K562 (cell line): Measurements from ENCODE around the gene HK1. TPM values are rescaled to one million over a fixed set of nuclear protein-coding genes. Genes with fewer than 3 reads are reported as not detected.

ENCODE experiments used
- CHD7 ChIP-seq: fragments of 200-600 bp; sonication (generic); IDR thresholded peaks from one replicate; pipeline ENCODE4 v1.6.1; 2012; ENCODE audit warnings: mild to moderate bottlenecking, low read depth, low read length, inconsistent platforms
- IRF9 ChIP-seq: fragments of 450-650 bp; IDR thresholded peaks from 2 replicates; pipeline ENCODE4 v1.6.1; 2016; ENCODE audit warnings: missing biosample characterization, missing genetic modification characterization
- KLF10 ChIP-seq: fragments of 250-450 bp; sonication (Bioruptor Pico); IDR thresholded peaks from 2 replicates; pipeline ENCODE4 v1.6.1; 2021; ENCODE audit warnings: matching md5 sums
- POLR2G ChIP-seq: fragments of 200-400 bp; formaldehyde crosslinking; IDR thresholded peaks from 2 replicates; pipeline ENCODE4 v1.6.1; 2017; ENCODE audit warnings: low read depth, mild to moderate bottlenecking, antibody characterized with exemption, low read length, moderate library complexity
- SAFB ChIP-seq: fragments of 200-400 bp; formaldehyde crosslinking; IDR thresholded peaks from 2 replicates; pipeline ENCODE4 v1.6.1; 2017; ENCODE audit warnings: low read depth, low read length, borderline replicate concordance
- TRIM28 ChIP-seq: fragments of 450-650 bp; IDR thresholded peaks from 2 replicates; pipeline ENCODE4 v1.6.1; 2017
- ZEB2 ChIP-seq: fragments of 450-650 bp; IDR thresholded peaks from 2 replicates; pipeline ENCODE4 v1.6.1; 2016
- ZNF146 ChIP-seq: IDR thresholded peaks from one replicate; pipeline ENCODE4 v1.6.1; 2018; ENCODE audit warnings: missing compliant biosample characterization; ENCODE audit not compliant: unreplicated experiment
- polyA plus RNA-seq, 8 experiments: library from polyadenylated mRNA; depleted of rRNA in 4 of 8; stranded (reverse) in 5 of 8; unstranded in 3 of 8; fragments of >200 nt; fragmentation: Nextera tagmentation in 2 of 8; fragmentation: Illumina TruSeq in 1 of 8; extraction: Ambion mirVana in 2 of 8; extraction: Trizol in 1 of 8; gene quantifications; 2 replicates each; pipeline versions ENCODE4 v1.2.1 to v1.2.3, GENCODE V29; 2011 to 2014; ENCODE audit warnings: inconsistent platforms in 1 of 8, missing spikeins in 1 of 8
- total RNA-seq, 7 experiments: library from RNA; depleted of rRNA in 6 of 7; stranded (reverse); fragments of >200 nt in 6 of 7; fragmentation: Illumina TruSeq in 2 of 7; extraction: Trizol in 2 of 7; gene quantifications; 2 replicates each; pipeline versions ENCODE4 v1.2.1 to v1.2.3, GENCODE V29; 2011 to 2021; ENCODE audit warnings: low replicate concordance in 1 of 7
- TF ChIP-seq, protein P1 (sequence below): IDR thresholded peaks from 2 replicates; pipeline ENCODE4 v1.6.1; 2011; ENCODE audit warnings: borderline replicate concordance, low read depth, mild to moderate bottlenecking, moderate library complexity, low read length; ENCODE audit not compliant: insufficient read depth, poor library complexity, severe bottlenecking
- TF ChIP-seq, protein P2 (sequence below): sonication (generic); formaldehyde crosslinking; IDR thresholded peaks from 2 replicates; pipeline ENCODE4 v1.8.0; 2022; ENCODE audit warnings: mild to moderate bottlenecking, missing genetic modification reagents

The HK1 gene
- total and polyA plus RNA-seq, 9 of the 15 experiments (the other 6 are each of a cell fraction or from before 2014, with no cell fraction given), result 29.2 to 444 (median 193) TPM

DNA sequence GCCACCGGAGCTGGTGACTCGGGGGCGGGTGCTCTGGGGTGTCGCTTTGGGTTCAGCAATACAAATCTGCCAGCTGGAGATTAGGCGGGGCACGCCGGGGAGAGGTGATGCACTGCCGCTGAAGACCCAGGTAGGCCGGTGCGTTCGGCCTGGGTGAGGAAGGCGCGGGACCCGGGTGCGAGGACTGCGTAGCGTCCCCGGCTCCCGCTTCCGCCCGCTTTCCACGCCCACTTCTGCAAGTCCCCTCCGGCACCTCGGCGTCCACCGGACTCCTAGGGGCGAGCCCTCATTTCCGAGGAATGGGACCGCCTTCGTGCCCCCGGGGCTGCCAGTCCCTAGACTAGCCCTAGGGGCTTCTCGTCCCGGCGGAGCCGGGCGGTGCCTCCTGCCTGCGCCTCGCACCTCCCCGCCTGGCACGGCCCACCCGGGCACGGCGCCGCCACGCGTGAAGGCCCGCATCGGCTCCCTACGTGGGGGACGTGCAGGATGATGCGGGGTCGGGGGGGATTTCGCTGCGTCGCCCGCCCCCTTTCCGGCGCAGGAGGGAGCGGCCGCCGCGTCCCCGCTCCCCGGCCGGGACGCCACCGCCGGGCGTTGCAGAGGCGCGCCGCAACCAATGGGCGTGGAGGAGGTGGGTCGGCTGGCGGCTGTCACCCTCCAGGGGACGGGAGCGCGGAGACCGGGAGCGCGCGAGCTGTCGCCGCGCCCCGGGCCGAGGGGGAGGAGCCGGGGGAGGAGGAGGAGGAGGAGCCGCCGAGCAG lies 40.0 kb downstream of the HK1 start (continued):
- TF ChIP-seq CHD7 (no peak), TRIM28 (no peak), IRF9 (tag) (no peak), SAFB (0 out of 2 replicates have a peak, but pooled peaks have one; percentile 53), ZNF146 (CRISPR knock-in tag) (no peak), POLR2G (peak; percentile 69), ZEB2 (no peak), KLF10 (no peak)
- TF ChIP-seq, protein P1, sequence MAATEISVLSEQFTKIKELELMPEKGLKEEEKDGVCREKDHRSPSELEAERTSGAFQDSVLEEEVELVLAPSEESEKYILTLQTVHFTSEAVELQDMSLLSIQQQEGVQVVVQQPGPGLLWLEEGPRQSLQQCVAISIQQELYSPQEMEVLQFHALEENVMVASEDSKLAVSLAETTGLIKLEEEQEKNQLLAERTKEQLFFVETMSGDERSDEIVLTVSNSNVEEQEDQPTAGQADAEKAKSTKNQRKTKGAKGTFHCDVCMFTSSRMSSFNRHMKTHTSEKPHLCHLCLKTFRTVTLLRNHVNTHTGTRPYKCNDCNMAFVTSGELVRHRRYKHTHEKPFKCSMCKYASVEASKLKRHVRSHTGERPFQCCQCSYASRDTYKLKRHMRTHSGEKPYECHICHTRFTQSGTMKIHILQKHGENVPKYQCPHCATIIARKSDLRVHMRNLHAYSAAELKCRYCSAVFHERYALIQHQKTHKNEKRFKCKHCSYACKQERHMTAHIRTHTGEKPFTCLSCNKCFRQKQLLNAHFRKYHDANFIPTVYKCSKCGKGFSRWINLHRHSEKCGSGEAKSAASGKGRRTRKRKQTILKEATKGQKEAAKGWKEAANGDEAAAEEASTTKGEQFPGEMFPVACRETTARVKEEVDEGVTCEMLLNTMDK, result no peak
- TF ChIP-seq, protein P2, sequence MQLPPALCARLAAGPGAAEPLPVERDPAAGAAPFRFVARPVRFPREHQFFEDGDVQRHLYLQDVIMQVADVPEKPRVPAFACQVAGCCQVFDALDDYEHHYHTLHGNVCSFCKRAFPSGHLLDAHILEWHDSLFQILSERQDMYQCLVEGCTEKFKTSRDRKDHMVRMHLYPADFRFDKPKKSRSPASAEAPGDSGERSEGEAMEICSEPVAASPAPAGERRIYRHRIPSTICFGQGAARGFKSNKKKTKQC (CRISPR knock-in tag), result no peak; the same call in 1 of the 2 replicates
